Ishikawa (cell line): ENCODE data around the gene CACNA2D4.

Source experiments
- CEBPB ChIP-seq: IDR thresholded peaks from 2 replicates; pipeline ENCODE4 v1.6.1; 2012
- CREB1 ChIP-seq: IDR thresholded peaks from 2 replicates; pipeline ENCODE4 v1.6.1; 2012; ENCODE audit warnings: low read depth
- EGR1 ChIP-seq: IDR thresholded peaks from 2 replicates; pipeline ENCODE4 v1.6.1; 2012
- EP300 ChIP-seq: IDR thresholded peaks from 2 replicates; pipeline ENCODE4 v1.6.1; 2012; ENCODE audit warnings: borderline replicate concordance
- FOXM1 ChIP-seq: IDR thresholded peaks from 2 replicates; pipeline ENCODE4 v1.6.1; 2012; ENCODE audit warnings: low read depth, borderline replicate concordance
- MAX ChIP-seq: IDR thresholded peaks from 2 replicates; pipeline ENCODE4 v1.6.1; 2012
- NFIC ChIP-seq: IDR thresholded peaks from 2 replicates; pipeline ENCODE4 v1.6.1; 2012
- RAD21 ChIP-seq: IDR thresholded peaks from 2 replicates; pipeline ENCODE4 v1.6.1; 2012; ENCODE audit warnings: low read depth
- REST ChIP-seq: IDR thresholded peaks from 2 replicates; pipeline ENCODE4 v1.6.1; 2012; ENCODE audit warnings: low read depth, mild to moderate bottlenecking
- TAF1 ChIP-seq: IDR thresholded peaks from 2 replicates; pipeline ENCODE4 v1.6.1; 2012; ENCODE audit warnings: low read depth, mild to moderate bottlenecking
- TCF12 ChIP-seq: IDR thresholded peaks from 2 replicates; pipeline ENCODE4 v1.6.1; 2012; ENCODE audit warnings: low read depth
- TEAD4 ChIP-seq: IDR thresholded peaks from 2 replicates; pipeline ENCODE4 v1.6.1; 2012
- USF1 ChIP-seq: IDR thresholded peaks from 2 replicates; pipeline ENCODE4 v1.6.1; 2012
- YY1 ChIP-seq: IDR thresholded peaks from 2 replicates; pipeline ENCODE4 v1.6.1; 2012; ENCODE audit warnings: low read depth
- ZBTB7A ChIP-seq: IDR thresholded peaks from 2 replicates; pipeline ENCODE4 v1.6.1; 2012; ENCODE audit warnings: low read depth

Gene CACNA2D4

GRCh38 chr12:1862973-1863372 lies 55.5 kb downstream of the CACNA2D4 start:
- no peak for TF ChIP-seq YY1
- no peak for TF ChIP-seq ZBTB7A
- no peak for TF ChIP-seq TAF1
- no peak for TF ChIP-seq TEAD4
- TF ChIP-seq USF1: no peak
- TF ChIP-seq FOXM1: no peak
- TF ChIP-seq REST: no peak
- TF ChIP-seq EP300: no peak
- no peak for TF ChIP-seq EGR1
- no peak for TF ChIP-seq CREB1
- TF ChIP-seq RAD21: no peak
- no peak for TF ChIP-seq TCF12
- no peak for TF ChIP-seq MAX

- TF ChIP-seq USF1 (no peak), CREB1 (no peak), RAD21 (no peak), NFIC (no peak), TAF1 (no peak), TCF12 (no peak), CEBPB (no peak)
Observed at GRCh38 chr12:1859643-1860042, 58.8 kb downstream of the CACNA2D4 start.

- no peak for TF ChIP-seq USF1
- no peak for TF ChIP-seq REST
- TF ChIP-seq EP300: no peak
- no peak for TF ChIP-seq CREB1
- TF ChIP-seq TEAD4: no peak
- TF ChIP-seq TAF1: no peak
- no peak for TF ChIP-seq TCF12
- TF ChIP-seq FOXM1: no peak
- TF ChIP-seq NFIC: no peak
- TF ChIP-seq ZBTB7A: no peak
- TF ChIP-seq YY1: no peak
- no peak for TF ChIP-seq MAX
- no peak for TF ChIP-seq RAD21
- TF ChIP-seq CEBPB: no peak
- TF ChIP-seq EGR1: no peak
Observed at GRCh38 chr12:1858456-1858855, 60.0 kb downstream of the CACNA2D4 start.

GRCh38 chr12:1857821-1858220 lies 60.6 kb downstream of the CACNA2D4 start:
- TF ChIP-seq RAD21 (no peak), TCF12 (no peak), USF1 (no peak)

GRCh38 chr12:1857086-1857485 lies 61.4 kb downstream of the CACNA2D4 start:
- TF ChIP-seq YY1 (no peak), RAD21 (no peak), ZBTB7A (no peak), TAF1 (no peak), TCF12 (no peak), EP300 (no peak), CREB1 (no peak), MAX (no peak), REST (no peak), EGR1 (no peak), NFIC (no peak)
